GM19240 (cell line): Measurements from ENCODE around the gene PLPPR5.
"Not testable (repeated sequence)": the region's sequence is repeated elsewhere in the genome, so short reads cannot be mapped to it uniquely, and the experiment has no call there.

Experiments used
- DNase-seq: peaks from one replicate; pipeline ENCODE4 v3.0.0; 2011; ENCODE audit warnings: low spot score; ENCODE audit not compliant: insufficient read length

The PLPPR5 gene

GRCh38 chr1:98919652-98920051, 85.0 kb downstream of the PLPPR5 start:
- no peak for DNase-seq

GRCh38 chr1:98919211-98919610, 85.5 kb downstream of the PLPPR5 start:
- DNase-seq, result no peak

GRCh38 chr1:98914547-98914946, 90.1 kb downstream of the PLPPR5 start:
- no peak for DNase-seq

- no peak for DNase-seq
Measured at GRCh38 chr1:98910827-98911226, 93.8 kb downstream of the PLPPR5 start.

- no peak for DNase-seq
Measured at GRCh38 chr1:98908980-98909379, 95.7 kb downstream of the PLPPR5 start.

- no peak for DNase-seq
Measured at GRCh38 chr1:98906809-98907208, 97.9 kb downstream of the PLPPR5 start.

- no peak for DNase-seq
Measured at GRCh38 chr1:98906361-98906760, 98.3 kb downstream of the PLPPR5 start.

GRCh38 chr1:98904684-98905083, 100.0 kb downstream of the PLPPR5 start:
- DNase-seq, result no peak

- DNase-seq, result no peak
Measured at GRCh38 chr1:98903726-98904125, 100.9 kb downstream of the PLPPR5 start.

GRCh38 chr1:98903261-98903660, 101.4 kb downstream of the PLPPR5 start:
- DNase-seq, result no peak

GRCh38 chr1:98898940-98899339, 105.7 kb downstream of the PLPPR5 start:
- no peak for DNase-seq

- DNase-seq, result no peak
Measured at GRCh38 chr1:98897479-98897878, 107.2 kb downstream of the PLPPR5 start.

GRCh38 chr1:98896711-98897445, 107.8 kb downstream of the PLPPR5 start:
- no peak for DNase-seq

- DNase-seq, result no peak
Measured at GRCh38 chr1:98893371-98893770, 111.3 kb downstream of the PLPPR5 start.

GRCh38 chr1:98888869-98889268, 115.8 kb downstream of the PLPPR5 start:
- DNase-seq, result no peak

GRCh38 chr1:98887507-98887906, 117.2 kb downstream of the PLPPR5 start:
- no peak for DNase-seq

- no peak for DNase-seq
Measured at GRCh38 chr1:98884864-98885263, 119.8 kb downstream of the PLPPR5 start.

- no peak for DNase-seq
Measured at GRCh38 chr1:98881901-98882300, 122.8 kb downstream of the PLPPR5 start.

GRCh38 chr1:98881234-98881633, 123.4 kb downstream of the PLPPR5 start:
- DNase-seq, result not testable (repeated sequence)

GRCh38 chr1:98874828-98875227, 129.8 kb downstream of the PLPPR5 start:
- no peak for DNase-seq

- DNase-seq, result peak; percentile 20
Measured at GRCh38 chr1:98870959-98871903, 133.4 kb downstream of the PLPPR5 start.

GRCh38 chr1:98865796-98866195, 138.9 kb downstream of the PLPPR5 start:
- no peak for DNase-seq
